ENCODE results near the gene NLGN1. TPM values are rescaled to one million over a fixed set of nuclear protein-coding genes. Genes with fewer than 3 reads are reported as not detected.

The NLGN1 gene
- total RNA-seq, 3 donors from 2014 or later, result 4.4 to 12.3 (median 6.9) TPM

DNA sequence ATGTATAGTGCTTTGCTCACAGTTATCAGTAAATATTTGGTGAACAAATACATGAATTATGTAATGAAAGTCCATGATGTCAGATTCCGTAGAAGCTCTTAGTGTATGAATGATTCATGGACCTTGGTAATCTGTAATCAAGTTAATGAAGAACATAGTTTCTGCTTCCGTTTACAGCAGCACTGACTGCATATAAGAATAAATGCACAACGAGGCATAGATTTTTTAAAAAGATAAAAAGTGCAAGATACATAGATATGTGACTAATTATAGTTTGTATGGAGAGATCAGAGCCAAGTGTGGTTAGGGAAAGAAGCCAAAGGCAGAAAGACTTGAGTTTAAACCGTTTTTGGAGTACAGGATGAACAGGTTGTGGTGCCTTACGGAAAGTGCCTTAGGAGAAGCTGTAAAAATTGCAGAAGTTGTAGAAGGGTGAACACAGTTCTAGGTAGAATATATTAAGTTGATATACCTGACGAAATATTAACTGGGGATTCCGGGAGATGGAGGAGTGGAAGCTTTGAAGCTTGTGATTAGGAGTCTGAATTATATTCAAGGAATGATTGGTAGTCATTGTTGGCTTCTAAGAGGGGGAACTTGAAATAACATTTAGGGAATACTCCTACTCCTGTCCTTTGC lies 293.1 kb downstream of the NLGN1 start:
- H3K9me3 ChIP-seq, result no peaks in the 10 kb centered on the region
- H3K27ac ChIP-seq, result no peak overlapping the region
- no peak overlapping the region for H3K4me3 ChIP-seq
- intact Hi-C loops (cut with DNase I; ENCODE audit: low total_unique reads), result no loop called here
- no peak for TF ChIP-seq POLR2AphosphoS5 (IDR thresholded peaks at IDR 0.05)
- TF ChIP-seq POLR2A (IDR thresholded peaks at IDR 0.05), result no peak
- TF ChIP-seq, protein P1, sequence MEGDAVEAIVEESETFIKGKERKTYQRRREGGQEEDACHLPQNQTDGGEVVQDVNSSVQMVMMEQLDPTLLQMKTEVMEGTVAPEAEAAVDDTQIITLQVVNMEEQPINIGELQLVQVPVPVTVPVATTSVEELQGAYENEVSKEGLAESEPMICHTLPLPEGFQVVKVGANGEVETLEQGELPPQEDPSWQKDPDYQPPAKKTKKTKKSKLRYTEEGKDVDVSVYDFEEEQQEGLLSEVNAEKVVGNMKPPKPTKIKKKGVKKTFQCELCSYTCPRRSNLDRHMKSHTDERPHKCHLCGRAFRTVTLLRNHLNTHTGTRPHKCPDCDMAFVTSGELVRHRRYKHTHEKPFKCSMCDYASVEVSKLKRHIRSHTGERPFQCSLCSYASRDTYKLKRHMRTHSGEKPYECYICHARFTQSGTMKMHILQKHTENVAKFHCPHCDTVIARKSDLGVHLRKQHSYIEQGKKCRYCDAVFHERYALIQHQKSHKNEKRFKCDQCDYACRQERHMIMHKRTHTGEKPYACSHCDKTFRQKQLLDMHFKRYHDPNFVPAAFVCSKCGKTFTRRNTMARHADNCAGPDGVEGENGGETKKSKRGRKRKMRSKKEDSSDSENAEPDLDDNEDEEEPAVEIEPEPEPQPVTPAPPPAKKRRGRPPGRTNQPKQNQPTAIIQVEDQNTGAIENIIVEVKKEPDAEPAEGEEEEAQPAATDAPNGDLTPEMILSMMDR (IDR thresholded peaks at IDR 0.05), result no peak
- no peaks in the 10 kb centered on the region for H3K27me3 ChIP-seq
- no peak for DNase-seq (ENCODE audit: low spot score in 2 of 2)
- no peaks in the 10 kb centered on the region for H3K36me3 ChIP-seq
- H3K4me1 ChIP-seq, result no peaks in the 10 kb centered on the region

DNA sequence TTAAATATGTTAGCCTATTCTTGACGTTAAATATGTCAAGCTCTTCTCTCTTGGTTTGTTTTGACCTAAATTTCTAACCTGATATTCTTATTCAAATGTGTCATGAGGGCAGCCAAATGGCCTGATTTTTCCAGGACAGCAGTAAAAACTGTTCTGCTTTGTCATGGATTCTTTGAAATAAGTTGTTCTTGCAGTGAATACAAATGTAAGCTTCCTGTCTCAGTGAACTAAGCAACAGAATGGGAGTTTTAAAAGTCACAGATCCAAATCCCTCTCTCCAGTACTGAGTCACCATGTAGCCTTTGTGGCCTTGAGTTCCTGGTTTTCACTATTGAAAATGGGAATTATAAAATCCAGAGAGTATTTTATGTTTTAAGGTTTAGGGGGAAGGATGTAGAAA lies 301.8 kb downstream of the NLGN1 start:
- Histone ChIP-seq H3K27ac (no peak overlapping the region), H3K4me3 (no peak overlapping the region), H3K4me1 (no peaks in the 10 kb centered on the region), H3K9me3 (peaks cover 5 to 7% of the 10 kb centered on the region in 2 donors), H3K36me3 (no peaks in the 10 kb centered on the region), H3K27me3 (no peaks in the 10 kb centered on the region)
- no peak for TF ChIP-seq POLR2AphosphoS5 (IDR thresholded peaks at IDR 0.05)
- no peak for TF ChIP-seq POLR2A (IDR thresholded peaks at IDR 0.05)
- TF ChIP-seq, protein P1 (IDR thresholded peaks at IDR 0.05), result no peak
- no peak for DNase-seq (ENCODE audit: low spot score in 2 of 2)
- intact Hi-C loops (cut with DNase I; ENCODE audit: low total_unique reads), result no loop called here

DNA sequence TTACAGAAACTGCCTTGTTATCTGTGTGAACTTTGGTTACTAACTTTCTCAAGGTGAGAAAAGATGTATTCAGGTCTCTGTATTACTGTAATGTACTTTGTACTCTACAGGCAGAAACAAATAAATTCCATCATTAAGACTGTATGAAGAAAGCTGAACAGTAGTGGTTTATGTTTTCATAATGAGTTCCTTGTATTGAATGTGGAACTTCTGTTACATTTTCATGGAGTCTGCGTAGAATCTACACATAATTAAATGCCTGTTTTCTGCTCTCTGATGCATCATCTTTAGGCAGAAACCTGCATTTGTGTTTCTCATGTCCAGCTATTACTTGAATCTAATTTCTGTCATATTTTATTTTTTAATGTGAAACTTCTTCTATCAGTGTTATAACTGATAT lies 302.8 kb downstream of the NLGN1 start:
- DNase-seq (ENCODE audit: low spot score in 2 of 2), result no peak
- no peak for TF ChIP-seq POLR2A (IDR thresholded peaks at IDR 0.05)
- no peak for TF ChIP-seq POLR2AphosphoS5 (IDR thresholded peaks at IDR 0.05)
- TF ChIP-seq, protein P1 (IDR thresholded peaks at IDR 0.05), result no peak
- Histone ChIP-seq H3K27me3 (no peaks in the 10 kb centered on the region), H3K36me3 (no peaks in the 10 kb centered on the region), H3K4me1 (no peaks in the 10 kb centered on the region), H3K27ac (no peak overlapping the region), H3K4me3 (no peak overlapping the region), H3K9me3 (peaks cover 5 to 7% of the 10 kb centered on the region in 2 donors)
- intact Hi-C loops (cut with DNase I; ENCODE audit: low total_unique reads), result no loop called here

DNA sequence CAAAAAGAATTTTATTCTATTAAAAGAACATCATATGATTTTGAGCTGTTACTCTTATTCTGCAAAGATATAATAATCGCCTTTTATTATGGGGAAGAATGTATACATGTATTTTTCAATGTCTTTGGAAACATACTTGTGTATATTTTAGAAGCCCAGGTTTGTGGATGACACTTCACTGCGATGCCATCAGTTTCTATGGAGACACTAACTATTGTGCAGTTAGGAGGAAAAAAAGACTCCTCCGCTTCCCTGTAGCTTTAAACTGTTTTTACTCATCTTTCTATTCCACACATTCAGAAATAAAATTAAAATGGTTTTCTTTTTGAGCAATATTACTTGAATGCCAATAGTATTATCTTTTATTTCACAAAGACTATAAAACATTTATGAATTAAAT lies 305.0 kb downstream of the NLGN1 start:
- no peak overlapping the region for H3K27ac ChIP-seq
- intact Hi-C loops (cut with DNase I; ENCODE audit: low total_unique reads), result no loop called here
- no peak for DNase-seq (ENCODE audit: low spot score in 2 of 2)
- H3K4me1 ChIP-seq, result no peaks in the 10 kb centered on the region
- H3K9me3 ChIP-seq, result peaks cover 5 to 7% of the 10 kb centered on the region in 2 donors
- TF ChIP-seq POLR2A (IDR thresholded peaks at IDR 0.05), result no peak
- TF ChIP-seq, protein P1 (IDR thresholded peaks at IDR 0.05), result no peak
- no peak for TF ChIP-seq POLR2AphosphoS5 (IDR thresholded peaks at IDR 0.05)
- no peak overlapping the region for H3K4me3 ChIP-seq
- H3K36me3 ChIP-seq, result no peaks in the 10 kb centered on the region
- H3K27me3 ChIP-seq, result no peaks in the 10 kb centered on the region

DNA sequence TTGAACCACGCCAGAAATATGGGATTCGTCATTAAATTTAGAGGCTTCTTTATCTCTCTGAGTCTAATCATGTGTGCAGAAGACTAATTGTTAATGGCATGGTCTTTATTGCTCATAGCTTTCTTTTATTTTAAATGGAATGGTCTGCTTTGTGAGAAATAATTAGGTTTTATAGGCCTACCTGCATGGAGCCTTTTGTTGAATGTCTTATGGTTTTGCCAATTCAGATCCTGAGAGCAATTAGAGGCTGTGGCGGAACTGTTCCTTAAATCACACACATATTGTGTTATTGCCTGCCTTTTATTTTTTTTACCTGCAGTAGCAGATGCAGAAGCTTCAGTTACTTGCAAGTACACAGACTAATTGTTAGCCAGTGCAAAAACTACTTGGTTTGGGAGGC lies 306.2 kb downstream of the NLGN1 start:
- intact Hi-C loops (cut with DNase I; ENCODE audit: low total_unique reads), result no loop called here
- Histone ChIP-seq H3K4me1 (no peaks in the 10 kb centered on the region), H3K27ac (no peak overlapping the region), H3K36me3 (no peaks in the 10 kb centered on the region), H3K9me3 (peaks cover 5 to 7% of the 10 kb centered on the region in 2 donors), H3K27me3 (no peaks in the 10 kb centered on the region), H3K4me3 (no peak overlapping the region)
- TF ChIP-seq POLR2A (IDR thresholded peaks at IDR 0.05) (no peak), POLR2AphosphoS5 (IDR thresholded peaks at IDR 0.05) (no peak)
- TF ChIP-seq, protein P1 (IDR thresholded peaks at IDR 0.05), result no peak
- DNase-seq (ENCODE audit: low spot score in 2 of 2), result no peak
